ENCODE results near the gene FFAR4.
A peak's percentile ranks its signal among the peaks of the same experiment; 100 is the strongest.

- TF ChIP-seq CTCF (conservative IDR thresholded peaks at IDR 0.05; ENCODE audit: low read depth in 2 of 2) (no peak), POLR2AphosphoS5 (IDR thresholded peaks at IDR 0.05; ENCODE audit: low read depth) (no peak), STAT1 (IDR thresholded peaks at IDR 0.05; ENCODE audit: unreplicated experiment) (no peak), EZH2 (IDR thresholded peaks at IDR 0.05; ENCODE audit: low read depth, unreplicated experiment) (peak; percentile 79)
- TF ChIP-seq, protein P1, sequence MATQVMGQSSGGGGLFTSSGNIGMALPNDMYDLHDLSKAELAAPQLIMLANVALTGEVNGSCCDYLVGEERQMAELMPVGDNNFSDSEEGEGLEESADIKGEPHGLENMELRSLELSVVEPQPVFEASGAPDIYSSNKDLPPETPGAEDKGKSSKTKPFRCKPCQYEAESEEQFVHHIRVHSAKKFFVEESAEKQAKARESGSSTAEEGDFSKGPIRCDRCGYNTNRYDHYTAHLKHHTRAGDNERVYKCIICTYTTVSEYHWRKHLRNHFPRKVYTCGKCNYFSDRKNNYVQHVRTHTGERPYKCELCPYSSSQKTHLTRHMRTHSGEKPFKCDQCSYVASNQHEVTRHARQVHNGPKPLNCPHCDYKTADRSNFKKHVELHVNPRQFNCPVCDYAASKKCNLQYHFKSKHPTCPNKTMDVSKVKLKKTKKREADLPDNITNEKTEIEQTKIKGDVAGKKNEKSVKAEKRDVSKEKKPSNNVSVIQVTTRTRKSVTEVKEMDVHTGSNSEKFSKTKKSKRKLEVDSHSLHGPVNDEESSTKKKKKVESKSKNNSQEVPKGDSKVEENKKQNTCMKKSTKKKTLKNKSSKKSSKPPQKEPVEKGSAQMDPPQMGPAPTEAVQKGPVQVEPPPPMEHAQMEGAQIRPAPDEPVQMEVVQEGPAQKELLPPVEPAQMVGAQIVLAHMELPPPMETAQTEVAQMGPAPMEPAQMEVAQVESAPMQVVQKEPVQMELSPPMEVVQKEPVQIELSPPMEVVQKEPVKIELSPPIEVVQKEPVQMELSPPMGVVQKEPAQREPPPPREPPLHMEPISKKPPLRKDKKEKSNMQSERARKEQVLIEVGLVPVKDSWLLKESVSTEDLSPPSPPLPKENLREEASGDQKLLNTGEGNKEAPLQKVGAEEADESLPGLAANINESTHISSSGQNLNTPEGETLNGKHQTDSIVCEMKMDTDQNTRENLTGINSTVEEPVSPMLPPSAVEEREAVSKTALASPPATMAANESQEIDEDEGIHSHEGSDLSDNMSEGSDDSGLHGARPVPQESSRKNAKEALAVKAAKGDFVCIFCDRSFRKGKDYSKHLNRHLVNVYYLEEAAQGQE (IDR thresholded peaks at IDR 0.05; ENCODE audit: unreplicated experiment), result no peak
Observed at GRCh38 chr10:93567277-93568104, 1.0 kb downstream of the FFAR4 start.
